ENCODE measurements around the gene UNKL. TPM values are rescaled to one million over a fixed set of nuclear protein-coding genes. Genes with fewer than 3 reads are reported as not detected.

Gene UNKL
- total RNA-seq, 2 donors from 2014 or later = 46.4 to 48.3 TPM

GRCh38 chr16:1326946-1327618, 87.4 kb downstream of the UNKL start:
- TF ChIP-seq CTCF (conservative IDR thresholded peaks at IDR 0.05) = no peak
- Mint-ChIP-seq H3K36me3 (ENCODE audit: low read depth) (peaks cover 20% of the 10 kb centered on the region), H3K27ac (no peak overlapping the region), H3K4me1 (peaks cover 7% of the 10 kb centered on the region), H3K4me3 (no peak overlapping the region), H3K9me3 (peaks cover 2% of the 10 kb centered on the region), H3K27me3 (ENCODE audit: insufficient read depth) (no peaks in the 10 kb centered on the region)
- no peak overlapping the region for H3K9ac ChIP-seq (ENCODE audit: extremely low read depth, low read length, poor library complexity, severe bottlenecking)
- H3K27ac ChIP-seq (ENCODE audit: low read depth, low read length) = no peak overlapping the region
- H3K4me1 ChIP-seq (ENCODE audit: control insufficient read depth, insufficient read depth, low read length) = peaks cover 1% of the 10 kb centered on the region
- H3K27me3 ChIP-seq (ENCODE audit: control insufficient read depth, insufficient read depth, low read length, poor library complexity, severe bottlenecking) = no peaks in the 10 kb centered on the region
- no peak overlapping the region for H3K4me3 ChIP-seq (ENCODE audit: low read length)
- DNase-seq = no peak
- no peaks in the 10 kb centered on the region for H3K9me3 ChIP-seq (ENCODE audit: control insufficient read depth, low read length)
- H3K36me3 ChIP-seq (ENCODE audit: control insufficient read depth, insufficient read depth, low read length) = peaks cover 14% of the 10 kb centered on the region
- WGBS, 2 experiments (ENCODE audit: insufficient coverage in 1 of 2, insufficient read length in 1 of 2) = 87 to 88% methylated on average over 13 to 17 of the region's 17 CpGs

- Mint-ChIP-seq H3K27ac (no peak overlapping the region), H3K4me1 (peaks cover 2% of the 10 kb centered on the region), H3K9me3 (peaks cover 2% of the 10 kb centered on the region), H3K4me3 (no peak overlapping the region), H3K36me3 (ENCODE audit: low read depth) (peaks cover 26% of the 10 kb centered on the region), H3K27me3 (ENCODE audit: insufficient read depth) (no peaks in the 10 kb centered on the region)
- Histone ChIP-seq H3K36me3 (ENCODE audit: control insufficient read depth, insufficient read depth, low read length) (peaks cover 21% of the 10 kb centered on the region), H3K4me3 (ENCODE audit: low read length) (no peak overlapping the region), H3K9me3 (ENCODE audit: control insufficient read depth, low read length) (no peaks in the 10 kb centered on the region), H3K4me1 (ENCODE audit: control insufficient read depth, insufficient read depth, low read length) (no peaks in the 10 kb centered on the region), H3K27ac (ENCODE audit: low read depth, low read length) (no peak overlapping the region), H3K9ac (ENCODE audit: extremely low read depth, low read length, poor library complexity, severe bottlenecking) (no peak overlapping the region), H3K27me3 (ENCODE audit: control insufficient read depth, insufficient read depth, low read length, poor library complexity, severe bottlenecking) (no peaks in the 10 kb centered on the region)
- no peak for DNase-seq
- TF ChIP-seq CTCF (conservative IDR thresholded peaks at IDR 0.05) = no peak
- WGBS, 2 experiments (ENCODE audit: insufficient coverage in 1 of 2, insufficient read length in 1 of 2) = 85 to 86% methylated on average over 3 to 16 of the region's 17 CpGs
These were observed 88.1 kb downstream of the UNKL start for GRCh38 chr16:1326391-1326790.

GRCh38 chr16:1325673-1326371, 88.7 kb downstream of the UNKL start:
- 90% methylated on average over 17 to 20 of the region's 20 CpGs for WGBS, 2 experiments (ENCODE audit: insufficient coverage in 1 of 2, insufficient read length in 1 of 2)
- no peak overlapping the region for H3K27ac ChIP-seq (ENCODE audit: low read depth, low read length)
- no peak overlapping the region for H3K27ac Mint-ChIP-seq

More at GRCh38 chr16:1325673-1326371, 88.7 kb downstream of the UNKL start:
- TF ChIP-seq CTCF (conservative IDR thresholded peaks at IDR 0.05) = no peak
- Mint-ChIP-seq H3K9me3 (peaks cover 2% of the 10 kb centered on the region), H3K27me3 (ENCODE audit: insufficient read depth) (no peaks in the 10 kb centered on the region), H3K4me3 (no peak overlapping the region), H3K36me3 (ENCODE audit: low read depth) (peaks cover 31% of the 10 kb centered on the region), H3K4me1 (no peaks in the 10 kb centered on the region)
- no peaks in the 10 kb centered on the region for H3K4me1 ChIP-seq (ENCODE audit: control insufficient read depth, insufficient read depth, low read length)
- no peak overlapping the region for H3K9ac ChIP-seq (ENCODE audit: extremely low read depth, low read length, poor library complexity, severe bottlenecking)
- peaks cover 26% of the 10 kb centered on the region for H3K36me3 ChIP-seq (ENCODE audit: control insufficient read depth, insufficient read depth, low read length)
- DNase-seq = no peak
- no peaks in the 10 kb centered on the region for H3K27me3 ChIP-seq (ENCODE audit: control insufficient read depth, insufficient read depth, low read length, poor library complexity, severe bottlenecking)
- no peak overlapping the region for H3K4me3 ChIP-seq (ENCODE audit: low read length)
- no peaks in the 10 kb centered on the region for H3K9me3 ChIP-seq (ENCODE audit: control insufficient read depth, low read length)

All from endodermal cell (in vitro differentiated cells).